Measurements from ENCODE around the gene SH3D21. TPM values are rescaled to one million over a fixed set of nuclear protein-coding genes. Genes with fewer than 3 reads are reported as not detected.

Gene SH3D21
- total RNA-seq, 3 donors from 2014 or later = 12.3 to 18.0 (median 14.2) TPM

DNA sequence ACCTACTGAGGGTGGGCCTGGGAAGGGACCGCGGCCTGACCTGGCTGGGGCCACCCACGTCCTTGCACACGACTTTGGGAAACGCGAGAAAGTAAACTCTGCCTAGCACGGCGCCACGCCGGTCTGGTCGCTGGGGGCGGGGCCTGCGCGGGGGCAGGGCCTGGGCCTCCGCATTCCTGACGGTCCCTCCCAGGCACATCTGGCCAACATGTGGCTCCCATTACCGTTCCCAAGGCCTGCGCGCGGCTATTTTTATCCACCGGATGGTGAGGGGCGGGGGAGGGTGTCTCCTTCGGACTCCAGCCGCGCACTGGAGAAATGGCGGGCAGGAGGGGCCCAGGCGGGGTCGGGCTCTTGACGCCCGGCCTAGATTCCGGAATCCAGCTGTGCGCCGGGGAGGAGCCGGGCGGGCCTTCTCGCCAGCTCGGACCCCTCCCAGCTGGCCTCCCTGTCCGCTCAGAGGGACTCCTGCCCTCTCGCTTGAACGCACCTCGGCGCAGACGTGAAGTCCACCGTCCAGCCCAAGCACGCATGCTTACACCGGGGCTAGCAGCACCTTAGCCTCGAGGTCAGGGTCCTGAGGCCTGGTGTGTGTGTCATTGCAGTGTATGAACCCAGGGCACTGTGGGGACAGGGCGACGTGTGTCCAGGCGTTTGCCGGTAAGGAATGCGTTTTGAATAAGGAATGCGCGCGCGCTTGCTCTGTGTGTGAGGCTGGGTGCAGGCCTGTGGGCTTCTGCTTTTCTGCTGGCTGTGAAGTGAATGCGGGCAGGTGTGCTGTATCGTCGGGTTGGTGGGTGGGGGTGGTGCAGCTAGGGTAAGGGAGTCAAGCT lies 15.2 kb downstream of the SH3D21 start:
- Histone ChIP-seq H3K36me3 (ENCODE audit: low read depth) (no peaks in the 10 kb centered on the region), H3K9me3 (no peaks in the 10 kb centered on the region), H3K4me3 (no peak overlapping the region), H3K4me1 (ENCODE audit: low read depth) (peaks cover 20% of the 10 kb centered on the region)
- intact Hi-C loops (cut with DNase I, micrococcal nuclease) = no loop called here
- ATAC-seq = peak; percentile 57
- TF ChIP-seq, protein P1, sequence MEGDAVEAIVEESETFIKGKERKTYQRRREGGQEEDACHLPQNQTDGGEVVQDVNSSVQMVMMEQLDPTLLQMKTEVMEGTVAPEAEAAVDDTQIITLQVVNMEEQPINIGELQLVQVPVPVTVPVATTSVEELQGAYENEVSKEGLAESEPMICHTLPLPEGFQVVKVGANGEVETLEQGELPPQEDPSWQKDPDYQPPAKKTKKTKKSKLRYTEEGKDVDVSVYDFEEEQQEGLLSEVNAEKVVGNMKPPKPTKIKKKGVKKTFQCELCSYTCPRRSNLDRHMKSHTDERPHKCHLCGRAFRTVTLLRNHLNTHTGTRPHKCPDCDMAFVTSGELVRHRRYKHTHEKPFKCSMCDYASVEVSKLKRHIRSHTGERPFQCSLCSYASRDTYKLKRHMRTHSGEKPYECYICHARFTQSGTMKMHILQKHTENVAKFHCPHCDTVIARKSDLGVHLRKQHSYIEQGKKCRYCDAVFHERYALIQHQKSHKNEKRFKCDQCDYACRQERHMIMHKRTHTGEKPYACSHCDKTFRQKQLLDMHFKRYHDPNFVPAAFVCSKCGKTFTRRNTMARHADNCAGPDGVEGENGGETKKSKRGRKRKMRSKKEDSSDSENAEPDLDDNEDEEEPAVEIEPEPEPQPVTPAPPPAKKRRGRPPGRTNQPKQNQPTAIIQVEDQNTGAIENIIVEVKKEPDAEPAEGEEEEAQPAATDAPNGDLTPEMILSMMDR (IDR thresholded peaks at IDR 0.05) = no peak
- peak; percentile 59 to 75 (median 74) for DNase-seq

DNA sequence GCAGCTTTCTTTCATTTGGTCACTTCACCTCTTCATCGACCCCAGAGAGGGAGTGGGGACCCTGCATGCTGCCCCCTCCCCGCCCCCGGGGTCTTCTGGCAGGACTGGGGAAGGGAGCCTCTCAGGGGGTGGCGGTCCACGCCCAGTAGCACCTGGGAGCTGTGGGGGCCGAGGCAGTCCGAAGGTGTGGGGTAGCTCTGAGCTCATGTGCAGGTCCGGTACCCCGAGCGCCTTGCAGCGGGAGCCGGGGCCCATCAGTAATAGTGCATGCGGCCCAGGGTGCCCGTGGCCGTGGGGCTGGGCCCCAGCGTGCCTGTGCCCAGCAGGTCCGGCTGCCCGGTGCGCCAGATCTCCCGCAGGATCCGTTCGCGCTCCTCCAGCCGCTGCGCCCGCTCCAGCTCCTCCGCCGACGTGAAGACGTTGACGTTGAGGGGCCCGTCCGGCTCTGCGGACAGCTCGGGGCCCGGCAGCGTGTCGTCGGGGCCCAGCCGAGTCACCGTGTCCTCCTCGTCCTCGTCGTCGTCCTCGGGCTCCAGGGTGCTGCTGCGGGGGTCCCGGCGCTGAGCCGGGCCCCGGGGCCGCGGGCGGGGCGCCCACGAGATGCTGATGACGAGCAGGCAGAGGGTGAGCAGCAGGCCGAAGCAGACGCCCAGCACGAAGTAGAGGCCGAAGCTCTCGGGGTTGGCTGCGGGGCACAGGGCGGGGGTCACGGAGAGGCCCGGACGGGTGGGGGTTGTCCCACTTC lies 16.0 kb downstream of the SH3D21 start:
- H3K4me1 ChIP-seq (ENCODE audit: low read depth) = peaks cover 20% of the 10 kb centered on the region
- TF ChIP-seq, protein P1 (IDR thresholded peaks at IDR 0.05) = no peak
- no peaks in the 10 kb centered on the region for H3K36me3 ChIP-seq (ENCODE audit: low read depth)
- DNase-seq = peak in 1 of 3 donors; percentile 34
- no peak overlapping the region for H3K4me3 ChIP-seq
- ATAC-seq = no peak
- intact Hi-C loops (cut with DNase I, micrococcal nuclease) = no loop called here
- H3K9me3 ChIP-seq = no peaks in the 10 kb centered on the region

DNA sequence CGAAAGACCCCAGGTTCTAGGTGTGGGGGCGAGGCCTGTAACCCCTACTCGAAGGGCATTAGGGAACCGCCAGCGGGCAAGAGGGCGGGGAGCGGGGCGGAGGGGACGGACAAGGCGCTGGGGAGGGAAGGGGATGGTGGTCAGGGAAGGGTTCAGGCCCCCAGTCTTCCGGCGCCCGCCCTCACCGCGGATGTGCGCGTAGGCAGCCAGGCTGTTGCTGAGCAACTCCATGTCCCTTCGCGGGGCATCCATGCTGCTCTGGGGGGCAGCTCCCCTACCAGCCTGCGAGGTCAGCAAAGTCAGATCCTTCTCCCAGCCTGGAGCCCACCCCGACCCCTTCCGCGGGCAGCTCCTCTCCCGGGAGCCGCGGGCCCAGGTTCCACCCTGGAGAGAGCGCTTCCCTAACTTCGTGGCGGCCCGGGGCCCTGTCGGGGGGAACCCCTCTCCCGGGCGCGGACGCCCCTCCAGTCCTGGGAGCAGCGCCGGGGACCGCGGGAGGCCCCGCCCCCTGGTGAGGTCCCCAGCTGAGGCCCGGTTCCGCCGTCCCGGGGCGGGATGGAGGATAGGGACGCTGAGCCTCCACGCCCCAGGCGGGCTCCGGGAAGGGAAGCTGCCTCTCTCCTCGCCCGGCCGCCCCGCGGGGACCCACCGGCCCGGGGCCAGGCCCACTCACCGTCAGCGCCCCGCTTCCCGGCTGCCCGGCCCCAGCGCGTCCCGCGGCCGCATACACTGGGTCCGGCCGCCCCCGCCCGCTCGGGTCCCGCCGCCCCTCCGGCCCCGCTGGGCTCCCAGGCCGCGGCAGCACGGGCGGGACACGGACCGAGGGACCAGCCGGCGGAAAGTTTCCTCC lies 16.8 kb downstream of the SH3D21 start:
- Histone ChIP-seq H3K4me3 (peak overlapping the region; percentile 36), H3K36me3 (ENCODE audit: low read depth) (no peaks in the 10 kb centered on the region), H3K9me3 (no peaks in the 10 kb centered on the region), H3K4me1 (ENCODE audit: low read depth) (peaks cover 20% of the 10 kb centered on the region)
- DNase-seq (peak; percentile 34 to 75 (median 61)), ATAC-seq (peak; percentile 26)
- intact Hi-C loops (cut with DNase I, micrococcal nuclease) = no loop called here
- TF ChIP-seq, protein P1 (IDR thresholded peaks at IDR 0.05) = no peak

DNA sequence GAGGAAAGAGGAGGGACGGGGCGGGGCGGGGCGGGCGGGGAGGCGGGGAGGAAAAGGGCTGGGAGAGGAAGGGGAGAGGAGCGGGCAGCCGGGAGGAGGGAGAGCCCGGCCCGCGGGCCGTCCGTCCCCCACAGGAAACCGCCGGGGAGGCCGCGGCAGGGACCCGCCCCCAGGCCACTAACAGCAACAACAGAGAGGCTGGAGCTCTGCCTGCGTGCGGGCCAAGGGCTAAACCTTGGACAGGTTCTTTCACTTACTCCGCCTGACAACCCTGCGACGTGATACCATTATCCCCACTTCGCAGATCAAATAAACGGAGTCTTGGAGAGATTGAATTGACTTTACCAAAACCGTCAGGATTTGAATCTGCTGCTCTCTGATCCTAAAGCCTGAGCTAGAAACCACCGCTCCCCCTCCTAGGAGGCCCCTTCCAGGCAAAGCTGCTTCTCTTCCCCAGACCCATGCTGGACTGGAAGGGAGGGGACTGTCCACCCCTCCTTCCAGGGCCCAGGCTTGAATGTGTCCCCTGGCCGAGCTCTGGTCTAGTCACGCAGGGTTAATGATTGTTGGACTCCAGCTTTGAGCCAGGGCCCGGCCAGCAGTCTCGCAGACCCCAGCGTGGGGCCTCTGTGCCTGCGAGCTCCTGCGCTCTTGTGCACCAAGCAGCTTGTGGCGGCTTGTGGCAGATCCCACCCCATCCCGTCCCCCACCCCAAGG lies 17.6 kb downstream of the SH3D21 start, which contains the start of gene EVA1B:
EVA1B (minus strand) TSS at position 10 of the 717 bp plus-strand sequence. CDS start 608 bp downstream, outside the sequence.
- DNase-seq = peak; percentile 66 to 84 (median 83)
- Histone ChIP-seq H3K4me1 (ENCODE audit: low read depth) (peaks cover 20% of the 10 kb centered on the region), H3K9me3 (no peaks in the 10 kb centered on the region), H3K4me3 (peak within 1 kb of the TSS; percentile 36), H3K36me3 (ENCODE audit: low read depth) (no peaks in the 10 kb centered on the region)
- intact Hi-C loops (cut with DNase I, micrococcal nuclease) = no loop called here
- TF ChIP-seq, protein P1 (IDR thresholded peaks at IDR 0.05) = no peak
- peak; percentile 60 for ATAC-seq

DNA sequence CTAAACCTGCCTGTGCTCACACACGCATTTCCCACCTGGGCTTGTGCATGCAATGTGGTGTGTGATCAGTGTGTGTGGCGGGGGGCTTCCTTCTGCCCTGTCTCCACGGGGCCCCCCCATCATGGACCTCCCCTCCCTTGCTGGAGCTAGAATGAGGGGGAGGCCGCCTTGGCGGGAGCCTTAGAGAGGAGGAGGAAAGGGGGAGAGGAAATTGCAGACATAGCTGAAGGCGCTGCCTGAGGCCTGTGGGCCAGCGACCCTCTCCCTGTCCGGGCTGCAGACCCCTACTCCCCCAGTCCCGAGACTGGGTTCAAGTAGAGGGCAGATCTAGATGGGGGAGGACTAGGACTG lies 18.2 kb downstream of the SH3D21 start:
- Histone ChIP-seq H3K9me3 (no peaks in the 10 kb centered on the region), H3K36me3 (ENCODE audit: low read depth) (no peaks in the 10 kb centered on the region), H3K4me1 (ENCODE audit: low read depth) (peaks cover 20% of the 10 kb centered on the region), H3K4me3 (no peak overlapping the region)
- ATAC-seq (no peak), DNase-seq (no peak)
- intact Hi-C loops (cut with DNase I, micrococcal nuclease) = no loop called here
- TF ChIP-seq, protein P1 (IDR thresholded peaks at IDR 0.05) = no peak
